BJ (cell line): ENCODE data around the gene DMRTA2. TPM values are rescaled to one million over a fixed set of nuclear protein-coding genes. Genes with fewer than 3 reads are reported as not detected.
A peak's percentile ranks its signal among the peaks of the same experiment; 100 is the strongest.

ENCODE experiments used
- CTCF ChIA-PET: fragments of 350-600 bp; formaldehyde crosslinking; extraction: SDS; loops from one replicate; lab custom pipeline; 2021; ENCODE audit warnings: antibody characterized with exemption, inconsistent platforms; lab: Yijun Ruan, JAX
- POLR2A ChIA-PET: fragments of 300-600 bp; sonication (Branson Sonifier 250); formaldehyde crosslinking; extraction: SDS; loops from one replicate; lab custom pipeline; 2021; ENCODE audit warnings: antibody characterized with exemption; lab: Charles Lee
- DNase-seq: peaks from one replicate; pipeline ENCODE4 v3.0.0-alpha.2; 2011; ENCODE audit warnings: low read depth
- H3K27me3 ChIP-seq: 2 replicates; pipeline ENCODE4 v1.6.0; 2011; ENCODE audit warnings: low read length; ENCODE audit not compliant: control insufficient read depth, insufficient read depth
- H3K36me3 ChIP-seq: 2 replicates; pipeline ENCODE4 v1.5.1; 2011; ENCODE audit warnings: low read length; ENCODE audit not compliant: control insufficient read depth, insufficient read depth
- H3K4me3 ChIP-seq: 2 replicates; pipeline ENCODE4 v1.5.1; 2011; ENCODE audit warnings: low read depth, mild to moderate bottlenecking, control low read depth, low read length
- CTCF ChIP-seq: IDR thresholded peaks from 2 replicates; pipeline ENCODE4 v1.5.1; 2011; ENCODE audit warnings: low read depth, mild to moderate bottlenecking, control low read depth, inconsistent platforms, low read length, moderate library complexity; ENCODE audit not compliant: insufficient read depth
- polyA plus RNA-seq: library from polyadenylated mRNA; depleted of rRNA; stranded (reverse); fragments of >200 nt; gene quantifications from 2 replicates; pipeline ENCODE4 v1.2.3, GENCODE V29; 2011

The DMRTA2 gene
- polyA plus RNA-seq, 1 experiment: not detected

GRCh38 chr1:50424045-50424883 is 1.0 kb upstream of the DMRTA2 start:
- CTCF ChIA-PET: interaction anchor here (1.2 to 2.2 kb wide), 2 partner anchors 9 to 11 kb away, joined by 3 to 5 read pairs; no protein-coding TSS in a partner anchor
- Histone ChIP-seq H3K4me3 (peak overlapping the region; percentile 1; the same call in 1 of the 2 replicates), H3K36me3 (no peaks in the 10 kb centered on the region), H3K27me3 (peaks cover 83% of the 10 kb centered on the region)
- POLR2A ChIA-PET: no interaction called here
- DNase-seq: no peak
- TF ChIP-seq CTCF: no peak

GRCh38 chr1:50423670-50424000 is 392 bp upstream of the DMRTA2 start:
- DNase-seq: no peak
- TF ChIP-seq CTCF: no peak
- CTCF ChIA-PET: interaction anchor here (2.2 kb wide), 1 partner anchor 12 kb away, joined by 5 read pairs; no protein-coding TSS in a partner anchor

GRCh38 chr1:50422675-50422945 is 633 bp downstream of the DMRTA2 start:
- CTCF ChIA-PET: interaction anchor here (1.0 kb wide), 1 partner anchor 20 kb away, joined by 3 read pairs; no protein-coding TSS in a partner anchor
- H3K27me3 ChIP-seq: peaks cover 83% of the 10 kb centered on the region

More at GRCh38 chr1:50423670-50424000, 392 bp upstream of the DMRTA2 start:
- Histone ChIP-seq H3K36me3 (no peaks in the 10 kb centered on the region), H3K4me3 (no peak overlapping the region), H3K27me3 (peaks cover 84% of the 10 kb centered on the region)
- POLR2A ChIA-PET: no interaction called here

GRCh38 chr1:50421768-50422674 is 1.2 kb downstream of the DMRTA2 start:
- Histone ChIP-seq H3K27me3 (peaks cover 81% of the 10 kb centered on the region), H3K4me3 (no peak overlapping the region), H3K36me3 (no peaks in the 10 kb centered on the region)
- CTCF ChIA-PET: interaction anchor here (1.0 kb wide), 1 partner anchor 21 kb away, joined by 3 read pairs; no protein-coding TSS in a partner anchor
- TF ChIP-seq CTCF: no peak
- DNase-seq: no peak
- POLR2A ChIA-PET: no interaction called here

More at GRCh38 chr1:50422675-50422945, 633 bp downstream of the DMRTA2 start:
- H3K36me3 ChIP-seq: no peaks in the 10 kb centered on the region
- DNase-seq: no peak
- POLR2A ChIA-PET: no interaction called here
- no peak overlapping the region for H3K4me3 ChIP-seq
- TF ChIP-seq CTCF: no peak

- Histone ChIP-seq H3K4me3 (no peak overlapping the region), H3K27me3 (peaks cover 84% of the 10 kb centered on the region), H3K36me3 (no peaks in the 10 kb centered on the region)
- DNase-seq: no peak
- ChIA-PET CTCF (no interaction called here), POLR2A (no interaction called here)
- TF ChIP-seq CTCF: no peak
Measured at GRCh38 chr1:50421366-50421748, 1.9 kb downstream of the DMRTA2 start.
